NCI-H1417 treated with DMSO at 0.1 percent for 48 hours (cell line): ENCODE data around the gene KCNE3.
"Not testable (repeated sequence)": the region's sequence is repeated elsewhere in the genome, so short reads cannot be mapped to it uniquely, and the experiment has no call there.

ENCODE experiments used
- DNase-seq: peaks from one replicate; lab custom pipeline; 2025; lab: John Stamatoyannopoulos, UW

The KCNE3 gene

GRCh38 chr11:74443071-74443864 is 24.1 kb downstream of the KCNE3 start:
- peak; percentile 47 for DNase-seq

- no peak for DNase-seq
Observed at GRCh38 chr11:74442636-74443035, 24.7 kb downstream of the KCNE3 start.

GRCh38 chr11:74438681-74439080 is 28.7 kb downstream of the KCNE3 start:
- DNase-seq: no peak

DNA sequence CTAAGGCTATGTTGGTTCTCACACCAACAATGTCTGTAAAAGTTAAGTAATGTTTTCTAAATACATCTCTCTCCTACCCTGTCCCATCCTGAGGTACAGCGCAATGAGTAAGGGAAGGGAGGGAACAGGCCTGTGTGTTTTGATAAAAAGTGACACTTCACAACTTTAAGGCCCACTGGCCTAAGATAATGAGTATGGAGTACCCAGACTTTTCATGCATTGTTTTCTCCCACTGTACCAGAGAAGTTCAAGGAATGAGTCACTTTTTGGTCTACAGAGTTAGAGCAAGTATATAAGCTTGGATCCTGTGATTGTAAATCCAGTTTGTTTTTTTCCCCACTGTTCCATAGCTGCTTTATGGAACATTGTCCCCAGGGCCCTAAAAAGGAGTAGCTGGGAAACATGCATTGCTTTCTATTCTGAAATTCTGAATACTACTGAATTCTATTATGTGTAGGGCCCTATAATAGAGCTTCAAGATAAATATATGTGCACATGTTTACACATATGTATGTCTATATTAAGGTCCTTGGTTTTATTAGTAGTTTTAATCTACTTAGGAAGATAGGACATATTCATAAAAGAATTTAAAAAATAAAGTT is 29.8 kb downstream of the KCNE3 start:
- DNase-seq: no peak

DNA sequence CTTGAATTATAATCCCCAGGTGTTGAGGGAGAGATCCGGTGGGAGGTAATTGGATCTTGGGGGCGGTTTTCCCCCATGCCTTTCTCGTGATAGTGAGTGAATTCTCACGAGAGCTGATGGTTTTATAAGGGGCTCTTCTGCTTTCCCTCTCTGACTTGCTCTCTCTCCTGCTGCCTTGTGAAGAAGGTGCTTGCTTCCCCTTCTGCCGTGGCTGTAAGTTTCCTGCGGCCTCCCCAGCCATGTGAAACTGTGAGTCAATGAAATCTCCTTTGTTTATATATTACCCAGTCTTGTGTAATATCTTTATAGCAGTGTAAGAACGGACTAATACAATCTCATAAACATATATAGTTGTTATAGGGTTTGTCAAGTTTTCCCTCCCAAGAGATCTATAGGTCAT is 32.8 kb downstream of the KCNE3 start:
- no peak for DNase-seq

DNA sequence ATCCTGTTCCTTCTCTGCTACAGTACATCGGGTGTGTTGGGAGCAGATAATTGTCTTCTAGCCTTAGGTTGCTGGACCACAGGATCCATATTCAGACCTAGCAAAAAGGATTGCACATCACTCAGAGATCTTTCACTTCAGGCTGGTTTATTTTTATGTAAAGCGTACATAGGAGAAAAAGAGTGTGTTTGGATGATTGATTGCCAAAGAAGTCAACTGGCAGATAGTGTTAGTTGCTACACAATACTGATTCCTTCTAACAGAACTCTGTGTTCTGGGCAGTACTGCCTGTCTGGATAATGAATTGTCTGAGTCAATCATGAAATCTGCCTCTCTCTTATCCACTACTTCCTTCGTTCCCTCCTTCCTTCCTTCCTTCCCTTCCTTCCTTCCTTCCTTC is 38.1 kb downstream of the KCNE3 start:
- no peak for DNase-seq

- DNase-seq: no peak
Observed at GRCh38 chr11:74427384-74427886, 39.9 kb downstream of the KCNE3 start.

- no peak for DNase-seq
Observed at GRCh38 chr11:74425100-74425499, 42.2 kb downstream of the KCNE3 start.

- no peak for DNase-seq
Observed at GRCh38 chr11:74418509-74418895, 48.8 kb downstream of the KCNE3 start.

GRCh38 chr11:74417860-74418508 is 49.4 kb downstream of the KCNE3 start:
- DNase-seq: no peak

GRCh38 chr11:74417379-74417804 is 50.0 kb downstream of the KCNE3 start:
- no peak for DNase-seq

GRCh38 chr11:74416974-74417373 is 50.4 kb downstream of the KCNE3 start:
- not testable (repeated sequence) for DNase-seq

- DNase-seq: no peak
Observed at GRCh38 chr11:74412733-74413359, 54.5 kb downstream of the KCNE3 start.

GRCh38 chr11:74412321-74412720 is 55.0 kb downstream of the KCNE3 start:
- DNase-seq: no peak

DNA sequence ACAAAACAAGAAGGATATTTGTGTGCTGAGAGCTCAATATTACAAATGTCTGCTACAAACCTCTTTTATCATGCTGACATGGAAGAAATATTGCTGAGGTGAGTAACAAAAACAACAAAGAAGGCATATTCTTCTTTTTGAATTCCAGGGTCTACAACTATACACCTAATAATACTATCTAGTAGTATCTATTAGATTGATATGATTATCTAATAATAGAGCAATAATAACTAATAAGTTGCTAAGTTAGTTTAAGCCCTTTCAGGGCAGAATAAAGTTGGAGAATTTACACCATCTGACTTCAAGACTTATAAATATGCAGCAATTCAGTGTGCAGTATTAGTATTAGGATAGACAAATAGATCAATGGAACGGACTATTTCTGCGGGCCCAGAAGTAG is 57.7 kb downstream of the KCNE3 start:
- no peak for DNase-seq
